Ovary (tissue), 3 donors: ENCODE results near the gene LMX1A.

ENCODE experiments used
- CTCF ChIP-seq, 3 donors: fragments of 450-650 bp in 2 of 3; fragments of 200-600 bp in 1 of 3; IDR thresholded peaks; one replicate each; pipeline versions ENCODE4 v1.5.1 to v1.8.0; 2016 to 2022; ENCODE audit warnings: antibody characterized with exemption in 3 of 3, mild to moderate bottlenecking in 1 of 3
- POLR2A ChIP-seq: fragments of 450-650 bp; IDR thresholded peaks from one replicate; pipeline ENCODE4 v1.6.1; 2017; ENCODE audit warnings: antibody characterized with exemption, mild to moderate bottlenecking, moderate library complexity
- donor health status: DM: no; HTN: no; CAD: no.

DNA sequence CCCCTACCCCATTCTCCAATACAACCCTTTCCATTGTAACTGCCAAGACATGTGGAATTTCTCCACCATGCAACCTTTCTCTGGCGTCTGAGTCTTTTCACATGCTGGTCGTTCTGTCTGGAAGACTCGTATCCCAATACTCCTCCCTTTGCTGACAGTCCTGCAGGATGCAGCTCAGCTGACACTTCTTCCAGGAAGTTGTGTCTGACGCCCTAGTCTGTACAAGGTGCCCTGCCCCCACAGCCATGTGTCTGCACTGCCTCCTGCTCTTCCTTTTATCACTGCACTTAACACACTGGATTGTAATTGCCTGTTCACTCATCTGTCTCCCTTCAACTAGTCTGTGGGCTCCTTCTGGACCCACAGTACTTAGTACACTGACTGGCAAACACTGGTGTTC is 188.0 kb downstream of the LMX1A start:
- no peak for TF ChIP-seq CTCF (IDR thresholded peaks at IDR 0.05)
- TF ChIP-seq POLR2A: no peak
